K562 (cell line): ENCODE data around the gene SLC4A3. TPM values are rescaled to one million over a fixed set of nuclear protein-coding genes. Genes with fewer than 3 reads are reported as not detected.

Experiments
- ATF3 ChIP-seq, 2 experiments: fragments of 450-650 bp in 1 of 2; sonication (generic) in 1 of 2; formaldehyde crosslinking in 1 of 2; IDR thresholded peaks in 1 of 2; conservative IDR thresholded peaks in 1 of 2; 2 replicates each; pipeline versions ENCODE4 v1.6.1 to v1.8.1; 2016 to 2023; ENCODE audit warnings: mild to moderate bottlenecking in 2 of 2, moderate library complexity in 2 of 2, inconsistent platforms in 1 of 2, missing genetic modification reagents in 1 of 2
- BCLAF1 ChIP-seq, 2 experiments: fragments of 450-650 bp in 1 of 2; IDR thresholded peaks; 2 replicates each; pipeline ENCODE4 v1.6.1; 2011 to 2017; ENCODE audit warnings: low read depth in 2 of 2, antibody characterized with exemption in 1 of 2, borderline replicate concordance in 1 of 2, low read length in 1 of 2, mild to moderate bottlenecking in 1 of 2, mixed read lengths in 1 of 2; ENCODE audit not compliant: control insufficient read depth in 1 of 2
- E2F8 ChIP-seq: fragments of 450-650 bp; IDR thresholded peaks from 2 replicates; pipeline ENCODE4 v1.7.1; 2018; ENCODE audit warnings: mild to moderate bottlenecking, low read depth; ENCODE audit not compliant: partially characterized antibody
- ETV6 ChIP-seq, 3 experiments: fragments of 150-350 bp in 1 of 3; sonication (generic) in 1 of 3; formaldehyde crosslinking in 1 of 3; IDR thresholded peaks; 2 replicates each; pipeline versions ENCODE4 v1.6.1 to v1.8.0; 2014 to 2022; ENCODE audit warnings: borderline replicate concordance in 2 of 3, low read depth in 2 of 3, antibody characterized with exemption in 1 of 3, low read length in 1 of 3, mild to moderate bottlenecking in 1 of 3, missing genetic modification reagents in 1 of 3
- HMG20B ChIP-seq: fragments of 250-450 bp; sonication (Bioruptor Pico); IDR thresholded peaks from 2 replicates; pipeline ENCODE4 v1.5.0; 2021; ENCODE audit warnings: mild to moderate bottlenecking
- HNRNPH1 ChIP-seq: fragments of 200-400 bp; formaldehyde crosslinking; optimal IDR thresholded peaks from 2 replicates; pipeline ENCODE3; 2017; ENCODE audit warnings: low read depth, mild to moderate bottlenecking, low read length, moderate library complexity
- ILF3 ChIP-seq: fragments of 450-650 bp; IDR thresholded peaks from 2 replicates; pipeline ENCODE4 v1.6.1; 2018; ENCODE audit warnings: antibody characterized with exemption, mild to moderate bottlenecking, moderate library complexity, borderline replicate concordance
- MXD1 ChIP-seq: fragments of 250-450 bp; sonication (Bioruptor Pico); IDR thresholded peaks from 2 replicates; pipeline ENCODE4 v1.8.0; 2021; ENCODE audit warnings: borderline replicate concordance, mild to moderate bottlenecking, moderate library complexity; ENCODE audit not compliant: poor library complexity, severe bottlenecking
- PCBP2 ChIP-seq: fragments of 200-400 bp; formaldehyde crosslinking; IDR thresholded peaks from 2 replicates; pipeline ENCODE4 v1.6.1; 2018; ENCODE audit warnings: low read length, low read depth, mild to moderate bottlenecking, moderate library complexity; ENCODE audit not compliant: poor library complexity, severe bottlenecking
- PHF8 ChIP-seq: fragments of 200-600 bp; sonication (generic); IDR thresholded peaks from 2 replicates; pipeline ENCODE4 v1.6.1; 2012; ENCODE audit warnings: mixed run types, mild to moderate bottlenecking, inconsistent platforms, low read length, moderate library complexity, borderline replicate concordance
- PHTF2 ChIP-seq: fragments of 250-450 bp; sonication (Bioruptor Pico); IDR thresholded peaks from 2 replicates; pipeline ENCODE4 v1.5.0; 2021; ENCODE audit warnings: mild to moderate bottlenecking
- POLR2A ChIP-seq: fragments of 450-650 bp; conservative IDR thresholded peaks from 2 replicates; pipeline ENCODE4 v1.6.1; 2016
- SAP30 ChIP-seq: fragments of 200-600 bp; sonication (generic); IDR thresholded peaks from 2 replicates; pipeline ENCODE4 v1.6.1; 2012; ENCODE audit warnings: borderline replicate concordance, low read depth, mild to moderate bottlenecking, moderate library complexity, low read length, control low read depth, inconsistent platforms; ENCODE audit not compliant: insufficient read depth, poor library complexity, severe bottlenecking
- TAL1 ChIP-seq: fragments of 450-650 bp; IDR thresholded peaks from 2 replicates; pipeline ENCODE4 v1.6.1; 2016; ENCODE audit warnings: mild to moderate bottlenecking
- XRCC4 ChIP-seq: IDR thresholded peaks from one replicate; pipeline ENCODE4 v1.6.1; 2011; ENCODE audit not compliant: insufficient read depth, insufficient read length; ENCODE audit errors: extremely low read depth
- ZC3H11A ChIP-seq: IDR thresholded peaks from 2 replicates; pipeline ENCODE4 v1.6.1; 2012; ENCODE audit warnings: low read depth, low read length, improper control_type of control experiment
- ZNF699 ChIP-seq: fragments of 250-450 bp; sonication (Bioruptor Pico); IDR thresholded peaks from 2 replicates; pipeline ENCODE4 v1.8.0; 2021; ENCODE audit warnings: mild to moderate bottlenecking, moderate library complexity; ENCODE audit not compliant: insufficient replicate concordance
- ZNF77 ChIP-seq: fragments of 250-450 bp; sonication (Bioruptor Pico); IDR thresholded peaks from 2 replicates; pipeline ENCODE4 v1.5.0; 2020
- polyA plus RNA-seq, 8 experiments: library from polyadenylated mRNA; depleted of rRNA in 4 of 8; stranded (reverse) in 5 of 8; unstranded in 3 of 8; fragments of >200 nt; fragmentation: Nextera tagmentation in 2 of 8; fragmentation: Illumina TruSeq in 1 of 8; extraction: Ambion mirVana in 2 of 8; extraction: Trizol in 1 of 8; gene quantifications; 2 replicates each; pipeline versions ENCODE4 v1.2.1 to v1.2.3, GENCODE V29; 2011 to 2014; ENCODE audit warnings: inconsistent platforms in 1 of 8, missing spikeins in 1 of 8
- total RNA-seq, 7 experiments: library from RNA; depleted of rRNA in 6 of 7; stranded (reverse); fragments of >200 nt in 6 of 7; fragmentation: Illumina TruSeq in 2 of 7; extraction: Trizol in 2 of 7; gene quantifications; 2 replicates each; pipeline versions ENCODE4 v1.2.1 to v1.2.3, GENCODE V29; 2011 to 2021; ENCODE audit warnings: low replicate concordance in 1 of 7

The SLC4A3 gene
- total and polyA plus RNA-seq, 9 of the 15 experiments (the other 6 are each of a cell fraction or from before 2014, with no cell fraction given) = 0.04 to 0.31 (median 0.16) TPM; not detected in 5

- 0 out of 4 replicates have a peak, but pooled peaks of 1 of the 2 experiments have one; percentile 17 for TF ChIP-seq BCLAF1 (IDR thresholded peaks at IDR 0.05; ENCODE audit: borderline replicate concordance in 1 of 2, control insufficient read depth in 1 of 2, low read depth in 2 of 2, low read length in 1 of 2)
- TF ChIP-seq POLR2A = peak; percentile 90
- no peak for TF ChIP-seq ATF3 (IDR thresholded peaks at IDR 0.05)
- TF ChIP-seq ATF3 (CRISPR knock-in tag; conservative IDR thresholded peaks at IDR 0.05) = no peak
- TF ChIP-seq PHTF2 = no peak
- no peak for TF ChIP-seq PCBP2
- TF ChIP-seq ZNF77 (CRISPR knock-in tag) = no peak
- peak; percentile 60; the same call in 1 of the 2 replicates for TF ChIP-seq PHF8
- TF ChIP-seq ZC3H11A = no peak
- TF ChIP-seq TAL1 = no peak
- TF ChIP-seq E2F8 = peak; percentile 96
- TF ChIP-seq HMG20B (CRISPR knock-in tag) = no peak
- no peak for TF ChIP-seq ZNF699
- TF ChIP-seq ETV6 (IDR thresholded peaks at IDR 0.05; ENCODE audit: borderline replicate concordance in 1 of 2, low read depth in 2 of 2, low read length in 1 of 2) = no peak
- no peak for TF ChIP-seq ETV6 (CRISPR knock-in tag; IDR thresholded peaks at IDR 0.05; ENCODE audit: borderline replicate concordance)
- TF ChIP-seq ILF3 = no peak
- peak; percentile 88 for TF ChIP-seq SAP30
- TF ChIP-seq HNRNPH1 = no peak
- TF ChIP-seq MXD1 = no peak
- no peak for TF ChIP-seq XRCC4
Observed at GRCh38 chr2:219597552-219598307, 29.7 kb upstream of the SLC4A3 start, which contains the start of gene STK11IP (continued).
